ENCODE results near the gene SIPA1L3.
"Not testable (repeated sequence)": the region's sequence is repeated elsewhere in the genome, so short reads cannot be mapped to it uniquely, and the experiment has no call there.

Gene SIPA1L3

GRCh38 chr19:37920591-37921450, 13.8 kb downstream of the SIPA1L3 start:
- DNase-seq (ENCODE audit: low read depth): no peak

- DNase-seq (ENCODE audit: low read depth): not testable (repeated sequence)
Measured at GRCh38 chr19:37924573-37924972, 17.6 kb downstream of the SIPA1L3 start.

GRCh38 chr19:37925212-37925611, 18.2 kb downstream of the SIPA1L3 start:
- no peak for DNase-seq (ENCODE audit: low read depth)

GRCh38 chr19:37926255-37926654, 19.2 kb downstream of the SIPA1L3 start:
- no peak for DNase-seq (ENCODE audit: low read depth)

GRCh38 chr19:37926711-37927110, 19.7 kb downstream of the SIPA1L3 start:
- no peak for DNase-seq (ENCODE audit: low read depth)

- DNase-seq (ENCODE audit: low read depth): no peak
Measured at GRCh38 chr19:37928527-37929286, 21.7 kb downstream of the SIPA1L3 start.

GRCh38 chr19:37929355-37929923, 22.4 kb downstream of the SIPA1L3 start:
- DNase-seq (ENCODE audit: low read depth): no peak

- DNase-seq (ENCODE audit: low read depth): no peak
Measured at GRCh38 chr19:37930416-37930815, 23.4 kb downstream of the SIPA1L3 start.

GRCh38 chr19:37931881-37932655, 25.1 kb downstream of the SIPA1L3 start:
- DNase-seq (ENCODE audit: low read depth): no peak

GRCh38 chr19:37932985-37933936, 26.3 kb downstream of the SIPA1L3 start:
- no peak for DNase-seq (ENCODE audit: low read depth)

GRCh38 chr19:37933937-37934358, 26.9 kb downstream of the SIPA1L3 start:
- no peak for DNase-seq (ENCODE audit: low read depth)

GRCh38 chr19:37935341-37935740, 28.3 kb downstream of the SIPA1L3 start:
- DNase-seq (ENCODE audit: low read depth): no peak

GRCh38 chr19:37936166-37936565, 29.2 kb downstream of the SIPA1L3 start:
- no peak for DNase-seq (ENCODE audit: low read depth)

GRCh38 chr19:37936886-37937285, 29.9 kb downstream of the SIPA1L3 start:
- no peak for DNase-seq (ENCODE audit: low read depth)

- no peak for DNase-seq (ENCODE audit: low read depth)
Measured at GRCh38 chr19:37938353-37938752, 31.3 kb downstream of the SIPA1L3 start.

GRCh38 chr19:37941782-37942515, 34.9 kb downstream of the SIPA1L3 start:
- DNase-seq (ENCODE audit: low read depth): no peak

- DNase-seq (ENCODE audit: low read depth): no peak
Measured at GRCh38 chr19:37942516-37942902, 35.5 kb downstream of the SIPA1L3 start.

- no peak for DNase-seq (ENCODE audit: low read depth)
Measured at GRCh38 chr19:37943480-37943879, 36.5 kb downstream of the SIPA1L3 start.

GRCh38 chr19:37946132-37946531, 39.1 kb downstream of the SIPA1L3 start:
- no peak for DNase-seq (ENCODE audit: low read depth)

- DNase-seq (ENCODE audit: low read depth): no peak
Measured at GRCh38 chr19:37947778-37948177, 40.8 kb downstream of the SIPA1L3 start.
